Spleen (tissue), 7 donors: ENCODE results near the gene HECTD2.

ENCODE experiments used
- CTCF ChIP-seq, 11 experiments: fragments of 200-600 bp in 7 of 11; fragments of 450-650 bp in 4 of 11; sonication (generic) in 4 of 11; IDR thresholded peaks in 8 of 11; conservative IDR thresholded peaks in 3 of 11; 1 replicate in 7 of 11; 2 replicates in 4 of 11; pipeline versions ENCODE4 v1.4.0 to v1.8.0; 2016 to 2021; ENCODE audit warnings: antibody characterized with exemption in 11 of 11, inconsistent platforms in 4 of 11, mild to moderate bottlenecking in 1 of 11
- POLR2AphosphoS5 ChIP-seq, 3 donors: sonication (generic); formaldehyde crosslinking; IDR thresholded peaks; one replicate each; pipeline ENCODE4 v1.5.1; 2017; ENCODE audit warnings: antibody characterized with exemption in 3 of 3
- donor health status: DM: no; HTN: no; CAD: no; lungs with moderate emphysema.
- donor health status: DM: no; HTN: no; CAD: no.
- donor health status: DM: no; HTN: no; CAD: no.

GRCh38 chr10:91416339-91416855 is 6.3 kb downstream of the HECTD2 start:
- TF ChIP-seq CTCF (IDR thresholded peaks at IDR 0.05 in 8 of 11, conservative IDR thresholded peaks at IDR 0.05 in 3 of 11): no peak
- TF ChIP-seq POLR2AphosphoS5 (IDR thresholded peaks at IDR 0.05): no peak
